ENCODE data around the gene RGS14. TPM values are rescaled to one million over a fixed set of nuclear protein-coding genes. Genes with fewer than 3 reads are reported as not detected.

The RGS14 gene
- total and polyA plus RNA-seq, 3 donors from 2014 or later, result 25.3 to 40.5 (median 39.2) TPM

- peaks cover 4% of the 10 kb centered on the region for H3K4me1 ChIP-seq
- no peaks in the 10 kb centered on the region for H3K27me3 ChIP-seq
- DNase-seq, result no peak
- TF ChIP-seq POLR2A (IDR thresholded peaks at IDR 0.05) (no peak), CTCF (IDR thresholded peaks at IDR 0.05) (no peak)
- H3K36me3 ChIP-seq (ENCODE audit: low read depth, missing control alignments), result no peaks in the 10 kb centered on the region
- H3K4me3 ChIP-seq, result no peak overlapping the region
- no peak overlapping the region for H3K27ac ChIP-seq
- intact Hi-C loops (cut with DNase I; ENCODE audit: low total_unique reads), result loop anchor here (10.0 kb wide), 1 partner anchor 107 kb away; the partner anchor contains the start of gene DOK3
- 91 to 96% methylated on average over 14 to 16 of the region's 16 CpGs for WGBS, 2 donors
- H3K9me3 ChIP-seq, result no peaks in the 10 kb centered on the region
These were observed 40.2 kb downstream of the RGS14 start for GRCh38 chr5:177397875-177398390.

GRCh38 chr5:177399997-177400868 lies 42.5 kb downstream of the RGS14 start, which contains the start of gene PFN3:
PFN3 (minus strand) TSS chr5:177400661; CDS start chr5:177400576, 85 bp downstream.
- Histone ChIP-seq H3K4me1 (peaks cover 21% of the 10 kb centered on the region), H3K9me3 (no peaks in the 10 kb centered on the region), H3K36me3 (ENCODE audit: low read depth, missing control alignments) (no peaks in the 10 kb centered on the region), H3K27ac (no peak within 1 kb of the TSS), H3K4me3 (peak within 1 kb of the TSS; percentile 42 to 57), H3K27me3 (no peaks in the 10 kb centered on the region)
- no peak for TF ChIP-seq POLR2A (IDR thresholded peaks at IDR 0.05)
- peak in 1 of 3 experiments; percentile 24 for TF ChIP-seq CTCF (IDR thresholded peaks at IDR 0.05)
- peak; percentile 84 for DNase-seq
- WGBS, 2 donors, result 12 to 16% methylated on average over 42 to 82 of the region's 92 CpGs
- intact Hi-C loops (cut with DNase I; ENCODE audit: low total_unique reads), result loop anchor here (5.0 to 10.0 kb wide), 2 partner anchors 57 to 105 kb away; partner anchors contain the start of gene DOK3

GRCh38 chr5:177402271-177403043 lies 44.7 kb downstream of the RGS14 start:
- Histone ChIP-seq H3K36me3 (ENCODE audit: low read depth, missing control alignments) (no peaks in the 10 kb centered on the region), H3K27ac (no peak overlapping the region), H3K9me3 (no peaks in the 10 kb centered on the region), H3K27me3 (no peaks in the 10 kb centered on the region), H3K4me3 (peak overlapping the region in 1 of 2 donors; percentile 60), H3K4me1 (peaks cover 21% of the 10 kb centered on the region)
- TF ChIP-seq POLR2A (IDR thresholded peaks at IDR 0.05) (no peak), CTCF (IDR thresholded peaks at IDR 0.05) (peak in 1 of 3 experiments; percentile 20)
- peak; percentile 72 for DNase-seq
- intact Hi-C loops (cut with DNase I; ENCODE audit: low total_unique reads), result loop anchor here (5.0 kb wide), 1 partner anchor 55 kb away; no protein-coding TSS in a partner anchor
- 4 to 5% methylated on average over 13 to 44 of the region's 49 CpGs for WGBS, 2 donors

- Histone ChIP-seq H3K27ac (no peak overlapping the region), H3K9me3 (no peaks in the 10 kb centered on the region), H3K4me3 (peak overlapping the region; percentile 47 to 60), H3K36me3 (ENCODE audit: low read depth, missing control alignments) (no peaks in the 10 kb centered on the region), H3K4me1 (peaks cover 21% of the 10 kb centered on the region), H3K27me3 (no peaks in the 10 kb centered on the region)
- 1 to 2% methylated on average over 31 to 57 of the region's 61 CpGs for WGBS, 2 donors
- intact Hi-C loops (cut with DNase I; ENCODE audit: low total_unique reads), result loop anchor here (5.0 kb wide), 1 partner anchor 54 kb away; no protein-coding TSS in a partner anchor
- DNase-seq, result no peak
- no peak for TF ChIP-seq CTCF (IDR thresholded peaks at IDR 0.05)
- TF ChIP-seq POLR2A (IDR thresholded peaks at IDR 0.05), result no peak
These were observed 45.5 kb downstream of the RGS14 start for GRCh38 chr5:177403102-177403791.

Data from testis (tissue), 3 donors.